ENCODE measurements around the gene KCNIP1. TPM values are rescaled to one million over a fixed set of nuclear protein-coding genes. Genes with fewer than 3 reads are reported as not detected.

KCNIP1 gene
- total and polyA plus RNA-seq, 2 of the 13 experiments (the other 11 are each of a cell fraction or from before 2014, with no cell fraction given), result not detected

DNA sequence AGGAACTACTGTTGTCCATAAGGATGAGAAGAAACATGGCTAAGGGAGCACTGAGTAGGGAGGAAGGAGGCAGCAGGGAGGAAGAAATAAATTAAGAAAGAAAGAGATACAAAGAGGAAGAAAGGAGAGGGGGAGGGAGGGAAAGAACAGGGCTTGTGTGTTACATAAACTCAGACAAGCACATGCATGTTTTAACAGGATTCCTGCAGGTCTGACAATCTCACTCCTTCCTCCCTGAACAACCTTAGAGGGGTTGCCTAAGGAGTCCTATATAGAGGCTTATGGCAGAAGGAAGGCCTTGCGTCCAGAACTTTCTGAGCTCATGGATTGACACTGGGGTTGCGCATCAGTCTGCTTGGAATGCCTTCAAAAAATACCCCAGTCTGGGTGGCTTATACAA, 4.2 kb upstream of the KCNIP1 start:
- Histone ChIP-seq H3K79me2 (ENCODE audit: insufficient read depth, low read length) (no peaks in the 10 kb centered on the region), H2AFZ (ENCODE audit: low read length) (no peak overlapping the region), H4K20me1 (ENCODE audit: insufficient read depth, low read length) (no peaks in the 10 kb centered on the region), H3K27ac (ENCODE audit: extremely low read length, insufficient read depth, low read length) (no peak overlapping the region), H3K36me3 (replicated peaks in 1 of 2; ENCODE audit: control insufficient read depth in 1 of 2, insufficient read depth in 2 of 2, low read length in 2 of 2) (no peaks in the 10 kb centered on the region), H3K4me1 (ENCODE audit: insufficient read depth, low read length) (no peaks in the 10 kb centered on the region), H3K9ac (ENCODE audit: insufficient read depth, low read depth, low read length) (no peak overlapping the region), H3K4me3 (replicated peaks in 1 of 3; ENCODE audit: insufficient read depth in 1 of 3, low read depth in 2 of 3, low read length in 3 of 3) (no peak overlapping the region), H3K4me2 (ENCODE audit: low read depth, low read length) (no peak overlapping the region), H3K27me3 (ENCODE audit: control insufficient read depth in 1 of 2, insufficient read depth in 2 of 2, low read length in 2 of 2) (peaks cover 2 to 18% of the 10 kb centered on the region in 2 experiments), H3K9me3 (ENCODE audit: low read length) (no peaks in the 10 kb centered on the region)
- no peak for DNase-seq (ENCODE audit: low spot score)
- FAIRE-seq, result no peak
- TF ChIP-seq MTA1 (CRISPR knock-in tag; IDR thresholded peaks at IDR 0.05; ENCODE audit: borderline replicate concordance) (no peak), NCOA5 (CRISPR knock-in tag; IDR thresholded peaks at IDR 0.05) (no peak), ZNF7 (CRISPR knock-in tag; IDR thresholded peaks at IDR 0.05) (no peak), ZNF556 (CRISPR knock-in tag; IDR thresholded peaks at IDR 0.05; ENCODE audit: borderline replicate concordance) (no peak), ZNF562 (CRISPR knock-in tag; IDR thresholded peaks at IDR 0.05; ENCODE audit: borderline replicate concordance) (no peak), ZNF792 (CRISPR knock-in tag; IDR thresholded peaks at IDR 0.05) (no peak), ZNF574 (CRISPR knock-in tag; IDR thresholded peaks at IDR 0.05) (no peak), HNRNPL (IDR thresholded peaks at IDR 0.05; ENCODE audit: low read depth, low read length) (no peak), ZNF124 (CRISPR knock-in tag; IDR thresholded peaks at IDR 0.05) (no peak), SRF (IDR thresholded peaks at IDR 0.05; ENCODE audit: low read depth, low read length) (no peak), JUN (CRISPR knock-in tag; IDR thresholded peaks at IDR 0.05) (no peak), TCF7L2 (IDR thresholded peaks at IDR 0.05; ENCODE audit: low read depth, low read length) (no peak), MLX (CRISPR knock-in tag; IDR thresholded peaks at IDR 0.05) (no peak), U2AF2 (IDR thresholded peaks at IDR 0.05; ENCODE audit: low read depth, low read length) (no peak)
- TF ChIP-seq, protein P1, sequence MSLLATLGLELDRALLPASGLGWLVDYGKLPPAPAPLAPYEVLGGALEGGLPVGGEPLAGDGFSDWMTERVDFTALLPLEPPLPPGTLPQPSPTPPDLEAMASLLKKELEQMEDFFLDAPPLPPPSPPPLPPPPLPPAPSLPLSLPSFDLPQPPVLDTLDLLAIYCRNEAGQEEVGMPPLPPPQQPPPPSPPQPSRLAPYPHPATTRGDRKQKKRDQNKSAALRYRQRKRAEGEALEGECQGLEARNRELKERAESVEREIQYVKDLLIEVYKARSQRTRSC (CRISPR knock-in tag; IDR thresholded peaks at IDR 0.05; ENCODE audit: low read depth), result no peak
- TF ChIP-seq, protein P2, sequence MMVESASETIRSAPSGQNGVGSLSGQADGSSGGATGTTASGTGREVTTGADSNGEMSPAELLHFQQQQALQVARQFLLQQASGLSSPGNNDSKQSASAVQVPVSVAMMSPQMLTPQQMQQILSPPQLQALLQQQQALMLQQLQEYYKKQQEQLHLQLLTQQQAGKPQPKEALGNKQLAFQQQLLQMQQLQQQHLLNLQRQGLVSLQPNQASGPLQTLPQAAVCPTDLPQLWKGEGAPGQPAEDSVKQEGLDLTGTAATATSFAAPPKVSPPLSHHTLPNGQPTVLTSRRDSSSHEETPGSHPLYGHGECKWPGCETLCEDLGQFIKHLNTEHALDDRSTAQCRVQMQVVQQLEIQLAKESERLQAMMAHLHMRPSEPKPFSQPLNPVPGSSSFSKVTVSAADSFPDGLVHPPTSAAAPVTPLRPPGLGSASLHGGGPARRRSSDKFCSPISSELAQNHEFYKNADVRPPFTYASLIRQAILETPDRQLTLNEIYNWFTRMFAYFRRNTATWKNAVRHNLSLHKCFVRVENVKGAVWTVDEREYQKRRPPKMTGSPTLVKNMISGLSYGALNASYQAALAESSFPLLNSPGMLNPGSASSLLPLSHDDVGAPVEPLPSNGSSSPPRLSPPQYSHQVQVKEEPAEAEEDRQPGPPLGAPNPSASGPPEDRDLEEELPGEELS (CRISPR knock-in tag; IDR thresholded peaks at IDR 0.05), result no peak
- TF ChIP-seq, protein P3, sequence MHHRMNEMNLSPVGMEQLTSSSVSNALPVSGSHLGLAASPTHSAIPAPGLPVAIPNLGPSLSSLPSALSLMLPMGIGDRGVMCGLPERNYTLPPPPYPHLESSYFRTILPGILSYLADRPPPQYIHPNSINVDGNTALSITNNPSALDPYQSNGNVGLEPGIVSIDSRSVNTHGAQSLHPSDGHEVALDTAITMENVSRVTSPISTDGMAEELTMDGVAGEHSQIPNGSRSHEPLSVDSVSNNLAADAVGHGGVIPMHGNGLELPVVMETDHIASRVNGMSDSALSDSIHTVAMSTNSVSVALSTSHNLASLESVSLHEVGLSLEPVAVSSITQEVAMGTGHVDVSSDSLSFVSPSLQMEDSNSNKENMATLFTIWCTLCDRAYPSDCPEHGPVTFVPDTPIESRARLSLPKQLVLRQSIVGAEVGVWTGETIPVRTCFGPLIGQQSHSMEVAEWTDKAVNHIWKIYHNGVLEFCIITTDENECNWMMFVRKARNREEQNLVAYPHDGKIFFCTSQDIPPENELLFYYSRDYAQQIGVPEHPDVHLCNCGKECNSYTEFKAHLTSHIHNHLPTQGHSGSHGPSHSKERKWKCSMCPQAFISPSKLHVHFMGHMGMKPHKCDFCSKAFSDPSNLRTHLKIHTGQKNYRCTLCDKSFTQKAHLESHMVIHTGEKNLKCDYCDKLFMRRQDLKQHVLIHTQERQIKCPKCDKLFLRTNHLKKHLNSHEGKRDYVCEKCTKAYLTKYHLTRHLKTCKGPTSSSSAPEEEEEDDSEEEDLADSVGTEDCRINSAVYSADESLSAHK (CRISPR knock-in tag; IDR thresholded peaks at IDR 0.05; ENCODE audit: borderline replicate concordance), result no peak
- POLR2A ChIA-PET, result no interaction called here
- no peak for ATAC-seq
- in situ Hi-C loops (cut with HindIII; ENCODE audit: extremely low pct_ligation_motif_present, low pct_unique_long_range_greater_than_20kb) (no loop called here), intact Hi-C loops (cut with micrococcal nuclease; ENCODE audit: unreplicated experiment) (no loop called here)
- 93% methylated on average over 2 of the region's 2 CpGs for WGBS (ENCODE audit: low lambda C conversion rate)
- no TSS peak for BruUV-seq (replicated peaks)
- CTCF ChIA-PET (ENCODE audit: low intra/inter-chr PET ratio, low total read pairs), result no interaction called here

All from HepG2 (cell line).